Stimulated activated CD8-positive, alpha-beta memory T cell treated with anti-CD3 and anti-CD28 coated beads, Interleukin-7, amount 100 ng/mL, for 24 hours (primary cell): ENCODE measurements around the gene FAM170B.

Experiments used
- DNase-seq: peaks from one replicate; pipeline ENCODE4 v3.0.0-alpha.2; 2020; ENCODE audit warnings: low read depth

Gene FAM170B

GRCh38 chr10:49151481-49151880 lies 17.7 kb upstream of the FAM170B start:
- DNase-seq: no peak

GRCh38 chr10:49151025-49151445 lies 17.2 kb upstream of the FAM170B start:
- no peak for DNase-seq

- DNase-seq: no peak
These were observed 16.6 kb upstream of the FAM170B start for GRCh38 chr10:49150426-49150825.

- no peak for DNase-seq
These were observed 16.1 kb upstream of the FAM170B start for GRCh38 chr10:49149881-49150280.

GRCh38 chr10:49144058-49144720 lies 10.4 kb upstream of the FAM170B start:
- no peak for DNase-seq

- DNase-seq: no peak
These were observed 9.4 kb upstream of the FAM170B start for GRCh38 chr10:49143249-49143648.

GRCh38 chr10:49141541-49142332 lies 7.9 kb upstream of the FAM170B start:
- no peak for DNase-seq

GRCh38 chr10:49140304-49141177 lies 6.7 kb upstream of the FAM170B start:
- no peak for DNase-seq

- DNase-seq: no peak
These were observed 6.0 kb upstream of the FAM170B start for GRCh38 chr10:49139846-49140195.

GRCh38 chr10:49139028-49139845 lies 5.4 kb upstream of the FAM170B start:
- no peak for DNase-seq

GRCh38 chr10:49138361-49138891 lies 4.6 kb upstream of the FAM170B start:
- no peak for DNase-seq

GRCh38 chr10:49136525-49136924 lies 2.7 kb upstream of the FAM170B start:
- DNase-seq: no peak

GRCh38 chr10:49135575-49136313 lies 1.9 kb upstream of the FAM170B start:
- DNase-seq: no peak

- no peak for DNase-seq
These were observed 506 bp upstream of the FAM170B start for GRCh38 chr10:49134327-49134726.

- DNase-seq: no peak
These were observed 1.5 kb downstream of the FAM170B start for GRCh38 chr10:49132362-49132737.

- no peak for DNase-seq
These were observed 2.1 kb downstream of the FAM170B start for GRCh38 chr10:49131507-49132361.

- DNase-seq: no peak
These were observed 4.4 kb downstream of the FAM170B start for GRCh38 chr10:49129376-49129775.

GRCh38 chr10:49128854-49129253 lies 5.0 kb downstream of the FAM170B start:
- no peak for DNase-seq

- no peak for DNase-seq
These were observed 9.6 kb downstream of the FAM170B start for GRCh38 chr10:49123981-49124950.
